ENCODE data around the gene TAPT1.
"Not testable (repeated sequence)": the region's sequence is repeated elsewhere in the genome, so short reads cannot be mapped to it uniquely, and the experiment has no call there.

The TAPT1 gene

GRCh38 chr4:16158504-16158852 is 67.8 kb downstream of the TAPT1 start:
- Mint-ChIP-seq H3K4me3 (no peak overlapping the region), H3K9me3 (no peaks in the 10 kb centered on the region), H3K27me3 (no peaks in the 10 kb centered on the region), H3K27ac (no peak overlapping the region), H3K4me1 (ENCODE audit: low read depth) (peaks cover 1% of the 10 kb centered on the region), H3K36me3 (ENCODE audit: low read depth) (peaks cover 29% of the 10 kb centered on the region)
- DNase-seq = no peak

GRCh38 chr4:16157609-16158503 is 68.4 kb downstream of the TAPT1 start:
- Mint-ChIP-seq H3K36me3 (ENCODE audit: low read depth) (peaks cover 24% of the 10 kb centered on the region), H3K27ac (no peak overlapping the region), H3K4me1 (ENCODE audit: low read depth) (peaks cover 1% of the 10 kb centered on the region), H3K4me3 (no peak overlapping the region), H3K27me3 (no peaks in the 10 kb centered on the region), H3K9me3 (no peaks in the 10 kb centered on the region)
- no peak for DNase-seq

GRCh38 chr4:16155528-16156169 is 70.6 kb downstream of the TAPT1 start:
- DNase-seq = no peak
- H3K4me1 Mint-ChIP-seq (ENCODE audit: low read depth) = no peaks in the 10 kb centered on the region
- H3K27me3 Mint-ChIP-seq = no peaks in the 10 kb centered on the region
- H3K27ac Mint-ChIP-seq = no peak overlapping the region
- H3K4me3 Mint-ChIP-seq = no peak overlapping the region
- H3K36me3 Mint-ChIP-seq (ENCODE audit: low read depth) = peaks cover 7% of the 10 kb centered on the region
- H3K9me3 Mint-ChIP-seq = no peaks in the 10 kb centered on the region

DNA sequence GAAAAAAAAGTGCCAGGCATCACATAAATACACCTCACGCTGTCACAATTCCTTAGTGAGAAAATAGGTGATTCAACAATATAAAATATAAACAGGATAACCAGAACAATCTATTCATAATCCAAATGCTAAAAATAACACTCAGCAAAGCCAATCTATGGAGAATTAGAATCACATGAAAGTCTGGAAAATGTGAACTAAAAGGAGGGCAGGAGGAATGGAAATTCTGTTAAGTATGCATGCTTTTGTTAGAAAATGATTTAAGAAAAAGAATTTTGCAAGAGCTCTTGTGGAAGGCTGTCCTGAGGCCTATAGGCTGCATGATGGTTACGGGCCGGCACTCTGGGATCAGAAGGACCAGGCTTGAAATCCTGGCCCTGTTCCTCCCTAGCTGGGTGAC is 71.8 kb downstream of the TAPT1 start:
- Mint-ChIP-seq H3K36me3 (ENCODE audit: low read depth) (no peaks in the 10 kb centered on the region), H3K27me3 (no peaks in the 10 kb centered on the region), H3K9me3 (no peaks in the 10 kb centered on the region), H3K4me1 (ENCODE audit: low read depth) (no peaks in the 10 kb centered on the region), H3K4me3 (no peak overlapping the region), H3K27ac (no peak overlapping the region)
- DNase-seq = no peak

GRCh38 chr4:16150716-16151115 is 75.6 kb downstream of the TAPT1 start:
- H3K36me3 Mint-ChIP-seq (ENCODE audit: low read depth) = no peaks in the 10 kb centered on the region
- H3K27ac Mint-ChIP-seq = no peak overlapping the region
- no peaks in the 10 kb centered on the region for H3K27me3 Mint-ChIP-seq
- H3K4me3 Mint-ChIP-seq = no peak overlapping the region
- no peak for DNase-seq
- no peaks in the 10 kb centered on the region for H3K4me1 Mint-ChIP-seq (ENCODE audit: low read depth)
- peaks cover 6% of the 10 kb centered on the region for H3K9me3 Mint-ChIP-seq

DNA sequence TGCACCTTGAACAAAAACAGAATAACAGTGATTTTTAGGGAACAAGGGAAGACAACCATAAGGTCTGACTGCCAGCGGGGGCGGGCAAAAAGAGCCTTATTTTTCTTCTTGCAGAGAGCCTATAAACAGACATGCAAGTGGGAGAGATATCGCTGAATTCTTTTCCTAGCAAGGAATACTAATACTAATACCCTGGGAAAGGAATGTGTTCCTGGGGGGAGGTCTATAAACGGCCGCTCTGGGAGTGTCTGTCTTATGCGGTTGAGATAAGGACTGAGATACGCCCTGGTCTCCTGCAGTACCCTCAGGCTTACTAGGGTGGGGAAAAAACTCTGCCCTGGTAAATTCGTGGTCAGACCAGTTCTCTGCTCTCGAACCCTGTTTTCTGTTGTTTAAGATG is 81.4 kb downstream of the TAPT1 start:
- not testable (repeated sequence) for H3K27ac Mint-ChIP-seq; H3K36me3 Mint-ChIP-seq (ENCODE audit: low read depth); H3K4me3 Mint-ChIP-seq; DNase-seq; H3K4me1 Mint-ChIP-seq (ENCODE audit: low read depth)
- Mint-ChIP-seq H3K27me3 (peaks cover 13% of the 10 kb centered on the region), H3K9me3 (peaks cover 35% of the 10 kb centered on the region)

GRCh38 chr4:16142598-16143310 is 83.5 kb downstream of the TAPT1 start:
- H3K27me3 Mint-ChIP-seq = peaks cover 22% of the 10 kb centered on the region

GRCh38 chr4:16140879-16141249 is 85.4 kb downstream of the TAPT1 start:
- H3K4me1 Mint-ChIP-seq (ENCODE audit: low read depth) = no peaks in the 10 kb centered on the region
- H3K27me3 Mint-ChIP-seq = peaks cover 30% of the 10 kb centered on the region
- no peak for DNase-seq

More at GRCh38 chr4:16142598-16143310, 83.5 kb downstream of the TAPT1 start:
- Mint-ChIP-seq H3K4me1 (ENCODE audit: low read depth) (no peaks in the 10 kb centered on the region), H3K27ac (no peak overlapping the region), H3K36me3 (ENCODE audit: low read depth) (peaks cover 2% of the 10 kb centered on the region), H3K9me3 (peaks cover 35% of the 10 kb centered on the region), H3K4me3 (no peak overlapping the region)
- DNase-seq = no peak

DNA sequence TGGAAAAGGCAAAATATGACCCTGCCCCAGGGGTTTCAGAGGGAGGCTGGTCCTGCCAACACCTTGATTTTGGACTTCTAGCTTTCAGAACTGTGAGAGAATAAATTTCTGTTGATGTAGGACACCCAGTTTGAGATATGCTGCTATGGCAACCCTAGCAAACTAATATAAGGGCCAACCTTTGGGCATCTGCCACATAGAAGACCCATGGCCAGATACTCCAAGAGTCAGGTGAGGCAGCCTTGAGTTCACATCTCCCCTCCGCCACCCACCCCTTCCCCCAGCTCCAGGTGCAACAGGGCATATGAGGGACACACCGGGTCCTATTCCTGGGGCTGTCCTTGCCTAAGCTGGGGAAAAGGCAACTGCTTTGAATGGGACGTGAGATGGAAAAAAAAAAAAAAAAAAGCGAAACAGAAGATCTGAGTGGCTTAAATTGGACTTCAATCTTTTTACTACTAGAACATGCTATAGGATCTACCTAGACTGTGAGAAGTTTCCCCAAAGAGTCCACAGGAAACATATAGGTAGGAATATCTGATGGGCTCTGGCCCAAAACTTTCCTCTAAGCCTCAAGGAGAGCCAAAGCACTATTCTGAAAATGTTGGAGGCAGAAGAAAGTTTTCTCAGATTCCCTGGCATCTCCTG is 85.9 kb downstream of the TAPT1 start:
- H3K4me3 Mint-ChIP-seq = no peak overlapping the region
- H3K27me3 Mint-ChIP-seq = peaks cover 34% of the 10 kb centered on the region

More at GRCh38 chr4:16140879-16141249, 85.4 kb downstream of the TAPT1 start:
- Mint-ChIP-seq H3K27ac (no peak overlapping the region), H3K9me3 (peaks cover 31% of the 10 kb centered on the region), H3K36me3 (ENCODE audit: low read depth) (peaks cover 2% of the 10 kb centered on the region), H3K4me3 (no peak overlapping the region)

GRCh38 chr4:16139066-16139945 is 87.0 kb downstream of the TAPT1 start:
- no peaks in the 10 kb centered on the region for H3K36me3 Mint-ChIP-seq (ENCODE audit: low read depth)
- no peak for DNase-seq
- no peak overlapping the region for H3K4me3 Mint-ChIP-seq
- peaks cover 20% of the 10 kb centered on the region for H3K9me3 Mint-ChIP-seq
- no peak overlapping the region for H3K27ac Mint-ChIP-seq
- no peaks in the 10 kb centered on the region for H3K4me1 Mint-ChIP-seq (ENCODE audit: low read depth)
- peaks cover 40% of the 10 kb centered on the region for H3K27me3 Mint-ChIP-seq

More for the DNA sequence above, 85.9 kb downstream of the TAPT1 start:
- H3K36me3 Mint-ChIP-seq (ENCODE audit: low read depth) = peaks cover 2% of the 10 kb centered on the region
- H3K4me1 Mint-ChIP-seq (ENCODE audit: low read depth) = no peaks in the 10 kb centered on the region
- DNase-seq = no peak
- H3K27ac Mint-ChIP-seq = no peak overlapping the region
- H3K9me3 Mint-ChIP-seq = peaks cover 27% of the 10 kb centered on the region

DNA sequence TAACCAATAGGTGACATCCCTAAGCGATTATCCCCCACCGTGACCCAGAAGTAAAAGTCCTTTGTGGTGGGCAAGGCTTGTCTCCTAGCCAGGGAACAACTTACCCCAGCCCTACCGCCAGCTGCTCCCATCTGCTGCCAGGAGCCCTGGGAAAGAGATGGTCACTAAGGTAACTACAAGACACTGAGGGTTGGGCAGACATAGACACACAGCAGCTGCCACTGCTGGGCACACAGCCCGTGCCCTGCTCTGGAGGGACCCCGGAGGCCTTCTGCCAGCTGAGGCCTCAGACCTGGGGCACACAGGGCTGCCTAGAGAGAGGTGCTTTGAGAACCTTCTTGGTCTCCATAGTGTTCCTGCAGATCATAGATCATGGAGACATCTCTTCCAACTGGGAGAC is 89.4 kb downstream of the TAPT1 start:
- H3K4me1 Mint-ChIP-seq (ENCODE audit: low read depth) = no peaks in the 10 kb centered on the region
- no peak overlapping the region for H3K4me3 Mint-ChIP-seq
- no peaks in the 10 kb centered on the region for H3K36me3 Mint-ChIP-seq (ENCODE audit: low read depth)
- H3K27me3 Mint-ChIP-seq = peaks cover 41% of the 10 kb centered on the region
- peaks cover 11% of the 10 kb centered on the region for H3K9me3 Mint-ChIP-seq
- DNase-seq = no peak
- no peak overlapping the region for H3K27ac Mint-ChIP-seq

GRCh38 chr4:16136311-16136710 is 90.0 kb downstream of the TAPT1 start:
- Mint-ChIP-seq H3K4me1 (ENCODE audit: low read depth) (no peaks in the 10 kb centered on the region), H3K36me3 (ENCODE audit: low read depth) (no peaks in the 10 kb centered on the region), H3K4me3 (no peak overlapping the region), H3K9me3 (peaks cover 8% of the 10 kb centered on the region), H3K27me3 (peaks cover 37% of the 10 kb centered on the region), H3K27ac (no peak overlapping the region)
- DNase-seq = no peak

DNA sequence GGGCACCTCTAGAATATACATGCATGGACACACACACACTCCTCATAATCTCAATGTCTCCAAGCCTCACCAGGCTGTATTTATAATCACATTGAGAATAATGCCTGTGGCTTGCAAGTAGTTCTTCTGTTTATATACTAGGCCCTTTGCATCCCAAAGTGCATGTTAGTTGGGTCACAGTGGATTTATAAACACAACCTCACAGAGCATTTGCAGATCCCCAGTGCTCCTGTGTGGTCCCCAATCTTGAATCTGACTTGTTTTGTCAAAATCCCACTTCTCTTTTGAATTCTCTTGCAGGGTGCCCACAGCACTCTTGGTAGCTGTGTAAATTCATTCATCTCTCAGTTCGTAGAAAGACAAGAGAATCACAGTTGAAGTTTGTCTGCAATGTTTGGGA is 92.9 kb downstream of the TAPT1 start:
- Mint-ChIP-seq H3K27me3 (peaks cover 22% of the 10 kb centered on the region), H3K4me1 (ENCODE audit: low read depth) (no peaks in the 10 kb centered on the region), H3K27ac (no peak overlapping the region), H3K4me3 (no peak overlapping the region), H3K9me3 (peaks cover 2% of the 10 kb centered on the region), H3K36me3 (ENCODE audit: low read depth) (no peaks in the 10 kb centered on the region)
- no peak for DNase-seq

GRCh38 chr4:16131293-16131692 is 95.0 kb downstream of the TAPT1 start:
- Mint-ChIP-seq H3K27ac (no peak overlapping the region), H3K27me3 (peaks cover 16% of the 10 kb centered on the region), H3K4me3 (no peak overlapping the region), H3K4me1 (ENCODE audit: low read depth) (no peaks in the 10 kb centered on the region), H3K36me3 (ENCODE audit: low read depth) (no peaks in the 10 kb centered on the region), H3K9me3 (peaks cover 2% of the 10 kb centered on the region)
- no peak for DNase-seq

Data from activated T-cell treated with anti-CD3 and anti-CD28 coated beads, Interleukin-2, amount 50 U/mL, for 24 hours (primary cell).